H9 (cell line): ENCODE data around the gene SCNN1G. TPM values are rescaled to one million over a fixed set of nuclear protein-coding genes. Genes with fewer than 3 reads are reported as not detected.
A peak's percentile ranks its signal among the peaks of the same experiment; 100 is the strongest.

Source experiments
- DNase-seq: peaks from one replicate; pipeline ENCODE4 v3.0.0-alpha.2; 2017
- H2AFZ ChIP-seq: one replicate; pipeline ENCODE4 v1.6.1; 2013; ENCODE audit warnings: mild to moderate bottlenecking, low read length, control low read depth, moderate library complexity
- H2AK5ac ChIP-seq: 2 replicates; pipeline ENCODE4 v1.6.1; 2013; ENCODE audit warnings: low read length, control low read depth, mixed read lengths; ENCODE audit not compliant: insufficient read length
- H2BK120ac ChIP-seq: one replicate; pipeline ENCODE4 v1.6.1; 2013; ENCODE audit warnings: low read depth, mild to moderate bottlenecking, low read length, control low read depth, inconsistent platforms; ENCODE audit not compliant: poor library complexity, severe bottlenecking
- H2BK12ac ChIP-seq: 2 replicates; pipeline ENCODE4 v1.6.1; 2013; ENCODE audit warnings: low read length, control low read depth, mixed read lengths, low read depth; ENCODE audit not compliant: insufficient read length
- H2BK15ac ChIP-seq: 2 replicates; pipeline ENCODE4 v1.6.1; 2013; ENCODE audit warnings: low read depth, low read length, control low read depth
- H2BK20ac ChIP-seq: one replicate; pipeline ENCODE4 v1.6.1; 2013; ENCODE audit warnings: low read depth, mild to moderate bottlenecking, low read length, control low read depth, inconsistent platforms; ENCODE audit not compliant: poor library complexity, severe bottlenecking
- H2BK5ac ChIP-seq: 2 replicates; pipeline ENCODE4 v1.6.1; 2013; ENCODE audit warnings: low read length, control low read depth, mixed read lengths; ENCODE audit not compliant: insufficient read length
- H3K14ac ChIP-seq: 2 replicates; pipeline ENCODE4 v1.6.1; 2013; ENCODE audit warnings: low read length, control low read depth; ENCODE audit not compliant: insufficient read depth
- H3K18ac ChIP-seq: 2 replicates; pipeline ENCODE4 v1.6.1; 2013; ENCODE audit warnings: low read depth, mild to moderate bottlenecking, mixed read lengths, low read length, control low read depth; ENCODE audit not compliant: insufficient read length
- H3K23ac ChIP-seq: 2 replicates; pipeline ENCODE4 v1.6.1; 2013; ENCODE audit warnings: low read length, control low read depth, mixed read lengths, low read depth; ENCODE audit not compliant: insufficient read length
- H3K23me2 ChIP-seq: 2 replicates; pipeline ENCODE4 v1.6.1; 2013; ENCODE audit warnings: low read depth, mild to moderate bottlenecking, mixed read lengths, low read length, control low read depth; ENCODE audit not compliant: insufficient read length, poor library complexity, severe bottlenecking
- H3K27ac ChIP-seq: 2 replicates; pipeline ENCODE4 v1.5.1; 2013; ENCODE audit warnings: low read length, control low read depth, mixed read lengths, low read depth; ENCODE audit not compliant: insufficient read length
- H3K27me3 ChIP-seq: 2 replicates; pipeline ENCODE4 v1.6.1; 2013; ENCODE audit warnings: low read length, control low read depth, inconsistent platforms; ENCODE audit not compliant: insufficient read depth
- H3K4ac ChIP-seq: 2 replicates; pipeline ENCODE4 v1.6.1; 2013; ENCODE audit warnings: low read depth, mild to moderate bottlenecking, control low read depth, inconsistent platforms, low read length, moderate library complexity
- H3K4me1 ChIP-seq: 2 replicates; pipeline ENCODE4 v1.6.1; 2013; ENCODE audit warnings: low read length, control low read depth, inconsistent platforms; ENCODE audit not compliant: insufficient read depth
- H3K4me2 ChIP-seq: 2 replicates; pipeline ENCODE4 v1.6.1; 2013; ENCODE audit warnings: low read length, control low read depth, mixed read lengths; ENCODE audit not compliant: insufficient read length, insufficient read depth
- H3K56ac ChIP-seq: 2 replicates; pipeline ENCODE4 v1.6.1; 2013; ENCODE audit warnings: low read depth, mild to moderate bottlenecking, mixed read lengths, low read length, control low read depth; ENCODE audit not compliant: insufficient read length
- H3K79me1 ChIP-seq: 2 replicates; pipeline ENCODE4 v1.6.1; 2013; ENCODE audit warnings: low read depth, mild to moderate bottlenecking, moderate library complexity, low read length, control low read depth, inconsistent platforms; ENCODE audit not compliant: insufficient read depth, poor library complexity, severe bottlenecking
- H3K79me2 ChIP-seq: 2 replicates; pipeline ENCODE4 v1.6.1; 2013; ENCODE audit warnings: low read length, control low read depth, inconsistent platforms; ENCODE audit not compliant: insufficient read depth
- H3K9ac ChIP-seq: 2 replicates; pipeline ENCODE4 v1.6.1; 2013; ENCODE audit warnings: low read length, control low read depth, mixed read lengths; ENCODE audit not compliant: insufficient read length; ENCODE audit errors: extremely low read depth
- H3K9me3 ChIP-seq: one replicate; pipeline ENCODE4 v1.6.1; 2013; ENCODE audit warnings: low read depth, low read length, inconsistent platforms; ENCODE audit not compliant: control insufficient read depth
- H3T11ph ChIP-seq: one replicate; pipeline ENCODE4 v1.6.1; 2013; ENCODE audit warnings: mild to moderate bottlenecking, low read length, control low read depth, inconsistent platforms
- H4K20me1 ChIP-seq: one replicate; pipeline ENCODE4 v1.6.1; 2013; ENCODE audit not compliant: control insufficient read depth, insufficient read length, insufficient read depth
- H4K5ac ChIP-seq: 2 replicates; pipeline ENCODE4 v1.6.1; 2013; ENCODE audit warnings: low read depth, mild to moderate bottlenecking, mixed read lengths, low read length, control low read depth; ENCODE audit not compliant: insufficient read length
- H4K8ac ChIP-seq: replicated peaks from 2 replicates; pipeline ENCODE4 v1.6.1; 2013; ENCODE audit warnings: low read length, control low read depth, mixed read lengths, low read depth; ENCODE audit not compliant: insufficient read length
- H4K91ac ChIP-seq: 2 replicates; pipeline ENCODE4 v1.6.1; 2013; ENCODE audit warnings: low read depth, mild to moderate bottlenecking, moderate library complexity, mixed read lengths, low read length, control low read depth; ENCODE audit not compliant: insufficient read length
- H3K27ac Mint-ChIP-seq, 3 experiments: 2 replicates in 2 of 3; 3 replicates in 1 of 3; pipeline ENCODE4 v1.8.0; 2020 to 2021; ENCODE audit warnings: mixed read lengths in 3 of 3, mild to moderate bottlenecking in 1 of 3, moderate library complexity in 1 of 3
- H3K27me3 Mint-ChIP-seq: 2 replicates; pipeline ENCODE4 v1.8.0; 2021; ENCODE audit warnings: low read depth, mild to moderate bottlenecking, moderate library complexity, mixed read lengths
- H3K36me3 Mint-ChIP-seq, 3 experiments: 2 replicates in 2 of 3; 3 replicates in 1 of 3; pipeline ENCODE4 v1.8.0; 2020 to 2021; ENCODE audit warnings: low read depth in 3 of 3, mixed read lengths in 3 of 3; ENCODE audit not compliant: insufficient read depth in 1 of 3
- H3K4me1 Mint-ChIP-seq, 2 experiments: 2 replicates each; pipeline ENCODE4 v1.8.0; 2020; ENCODE audit warnings: mixed read lengths in 2 of 2
- H3K4me3 Mint-ChIP-seq, 2 experiments: 2 replicates in 1 of 2; 3 replicates in 1 of 2; pipeline ENCODE4 v1.8.0; 2020 to 2021; ENCODE audit warnings: mild to moderate bottlenecking in 2 of 2, mixed read lengths in 2 of 2, moderate library complexity in 1 of 2
- H3K9me3 Mint-ChIP-seq, 2 experiments: 2 replicates in 1 of 2; 3 replicates in 1 of 2; pipeline ENCODE4 v1.8.0; 2020; ENCODE audit warnings: mild to moderate bottlenecking in 2 of 2, mixed read lengths in 2 of 2, moderate library complexity in 1 of 2
- WGBS: extraction: QIAGEN DNeasy Blood & Tissue Kit; methylation state at CpG from one replicate; pipeline ENCODE4 v1.1.7; 2013; ENCODE audit warnings: missing lambda C conversion rate, low lambda C conversion rate, mixed read lengths; ENCODE audit not compliant: insufficient read length; ENCODE audit errors: extremely low coverage; 5-methylcytosine and 5-hydroxymethylcytosine counted together
- total RNA-seq: library from RNA; stranded (reverse); gene quantifications from 2 replicates; pipeline ENCODE4 v1.2.1, GENCODE V29; 2021
- TF ChIP-seq, protein P1 (sequence below): fragments of 200-600 bp; sonication (generic); conservative IDR thresholded peaks from 3 replicates; pipeline ENCODE4 v1.8.0; 2021; ENCODE audit warnings: antibody characterized with exemption, mild to moderate bottlenecking

The SCNN1G gene
- total RNA-seq, 1 experiment from 2014 or later: 0.74 TPM

DNA sequence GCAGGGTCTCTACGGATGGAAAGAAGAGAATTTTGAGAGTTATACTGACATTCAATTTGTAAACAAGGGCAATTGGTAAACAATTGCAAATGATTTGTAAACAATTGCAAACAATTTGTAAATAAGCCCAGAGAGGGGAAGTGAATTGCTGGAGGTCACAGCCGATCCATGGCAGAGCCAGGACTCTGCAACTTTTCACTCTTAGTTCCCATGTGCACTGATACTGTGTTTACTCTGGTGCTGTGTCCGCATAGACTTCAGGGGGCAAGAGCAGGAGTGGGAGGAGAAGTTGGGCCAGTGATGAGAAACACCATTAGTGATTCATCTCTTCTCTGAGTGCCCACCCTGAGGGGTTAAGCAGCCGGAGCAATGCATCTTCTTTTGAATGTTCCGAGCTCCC lies 14.0 kb downstream of the SCNN1G start:
- no peak overlapping the region for H3K4me3 Mint-ChIP-seq
- TF ChIP-seq, protein P1, sequence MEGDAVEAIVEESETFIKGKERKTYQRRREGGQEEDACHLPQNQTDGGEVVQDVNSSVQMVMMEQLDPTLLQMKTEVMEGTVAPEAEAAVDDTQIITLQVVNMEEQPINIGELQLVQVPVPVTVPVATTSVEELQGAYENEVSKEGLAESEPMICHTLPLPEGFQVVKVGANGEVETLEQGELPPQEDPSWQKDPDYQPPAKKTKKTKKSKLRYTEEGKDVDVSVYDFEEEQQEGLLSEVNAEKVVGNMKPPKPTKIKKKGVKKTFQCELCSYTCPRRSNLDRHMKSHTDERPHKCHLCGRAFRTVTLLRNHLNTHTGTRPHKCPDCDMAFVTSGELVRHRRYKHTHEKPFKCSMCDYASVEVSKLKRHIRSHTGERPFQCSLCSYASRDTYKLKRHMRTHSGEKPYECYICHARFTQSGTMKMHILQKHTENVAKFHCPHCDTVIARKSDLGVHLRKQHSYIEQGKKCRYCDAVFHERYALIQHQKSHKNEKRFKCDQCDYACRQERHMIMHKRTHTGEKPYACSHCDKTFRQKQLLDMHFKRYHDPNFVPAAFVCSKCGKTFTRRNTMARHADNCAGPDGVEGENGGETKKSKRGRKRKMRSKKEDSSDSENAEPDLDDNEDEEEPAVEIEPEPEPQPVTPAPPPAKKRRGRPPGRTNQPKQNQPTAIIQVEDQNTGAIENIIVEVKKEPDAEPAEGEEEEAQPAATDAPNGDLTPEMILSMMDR: no peak
- H2AFZ ChIP-seq: no peak overlapping the region
- H2BK120ac ChIP-seq: no peak overlapping the region
- H3K18ac ChIP-seq: no peak overlapping the region
- no peak overlapping the region for H3K23ac ChIP-seq
- H3K27me3 ChIP-seq: no peaks in the 10 kb centered on the region; the same call in 1 of the 2 replicates
- no peak overlapping the region for H2AK5ac ChIP-seq
- WGBS: no CpG with 5 or more reads among the region's 5 CpGs
- no peak overlapping the region for H3K56ac ChIP-seq
- H3K9me3 ChIP-seq: no peaks in the 10 kb centered on the region
- no peaks in the 10 kb centered on the region for H3K79me1 ChIP-seq
- H3K23me2 ChIP-seq: no peaks in the 10 kb centered on the region
- H2BK15ac ChIP-seq: no peak overlapping the region
- no peak overlapping the region for H4K5ac ChIP-seq
- H2BK5ac ChIP-seq: no peak overlapping the region
- peak overlapping the region in 1 of 3 experiments; percentile 77; a peak in 2 of 7 replicates for H3K27ac Mint-ChIP-seq
- no peak overlapping the region for H3K27ac ChIP-seq
- no peak overlapping the region for H3T11ph ChIP-seq
- peaks cover 3% of the 10 kb centered on the region; the same call in 1 of the 2 replicates for H3K27me3 Mint-ChIP-seq
- H3K4me1 Mint-ChIP-seq: peaks cover 41 to 43% of the 10 kb centered on the region in 2 experiments
- H3K4me1 ChIP-seq: peaks cover 18% of the 10 kb centered on the region
- no peak overlapping the region for H3K9ac ChIP-seq
- H4K8ac ChIP-seq: no peak overlapping the region
- no peak overlapping the region for H4K91ac ChIP-seq
- no peak for DNase-seq
- no peak overlapping the region for H2BK20ac ChIP-seq
- H4K20me1 ChIP-seq: no peaks in the 10 kb centered on the region
- no peaks in the 10 kb centered on the region; a peak in 1 of 7 replicates for H3K36me3 Mint-ChIP-seq
- H3K9me3 Mint-ChIP-seq: no peaks in the 10 kb centered on the region
- H3K14ac ChIP-seq: no peak overlapping the region
- H3K4me2 ChIP-seq: no peak overlapping the region
- no peaks in the 10 kb centered on the region for H3K79me2 ChIP-seq
- H3K4ac ChIP-seq: no peak overlapping the region
- H2BK12ac ChIP-seq: no peak overlapping the region
